Activated naive CD4-positive, alpha-beta T cell treated with anti-CD3 and anti-CD28 coated beads, Interleukin-2, amount 10 ng/mL, durations not matched to agents 7 days and 5 days (primary cell): ENCODE results near the gene NLGN4Y.

Experiments
- CTCF ChIA-PET: fragments of 350-600 bp; sonication (Branson Sonifier 250); formaldehyde crosslinking; loops from one replicate; lab custom pipeline; 2021; ENCODE audit warnings: antibody characterized with exemption; lab: Charles Lee
- DNase-seq: peaks from one replicate; pipeline ENCODE4 v3.0.0-alpha.2; 2020
- H3K27ac Mint-ChIP-seq: one replicate; pipeline ENCODE4 v1.8.0; 2021; ENCODE audit warnings: mild to moderate bottlenecking, moderate library complexity, mixed read lengths
- H3K27me3 Mint-ChIP-seq: one replicate; pipeline ENCODE4 v1.8.0; 2021; ENCODE audit warnings: mild to moderate bottlenecking, mixed read lengths
- H3K36me3 Mint-ChIP-seq: one replicate; pipeline ENCODE4 v1.8.0; 2021; ENCODE audit warnings: mixed read lengths
- H3K4me1 Mint-ChIP-seq: one replicate; pipeline ENCODE4 v1.8.0; 2021; ENCODE audit warnings: mixed read lengths
- H3K4me3 Mint-ChIP-seq: one replicate; pipeline ENCODE4 v1.8.0; 2021; ENCODE audit warnings: mild to moderate bottlenecking, moderate library complexity, mixed read lengths
- H3K9me3 Mint-ChIP-seq: one replicate; pipeline ENCODE4 v1.8.0; 2021; ENCODE audit warnings: mixed read lengths

NLGN4Y gene

GRCh38 chrY:14762903-14763302 lies 238.6 kb downstream of the NLGN4Y start:
- H3K4me1 Mint-ChIP-seq, result no peaks in the 10 kb centered on the region
- no peak for DNase-seq
- no peaks in the 10 kb centered on the region for H3K9me3 Mint-ChIP-seq
- H3K36me3 Mint-ChIP-seq, result no peaks in the 10 kb centered on the region
- H3K4me3 Mint-ChIP-seq, result no peak overlapping the region
- no peak overlapping the region for H3K27ac Mint-ChIP-seq
- H3K27me3 Mint-ChIP-seq, result no peaks in the 10 kb centered on the region
- CTCF ChIA-PET, result no interaction called here

GRCh38 chrY:14763600-14763999 lies 239.3 kb downstream of the NLGN4Y start:
- no peak for DNase-seq
- Mint-ChIP-seq H3K27ac (no peak overlapping the region), H3K4me1 (no peaks in the 10 kb centered on the region), H3K4me3 (no peak overlapping the region), H3K27me3 (no peaks in the 10 kb centered on the region), H3K9me3 (no peaks in the 10 kb centered on the region), H3K36me3 (no peaks in the 10 kb centered on the region)
- CTCF ChIA-PET, result no interaction called here

GRCh38 chrY:14778208-14778607 lies 253.9 kb downstream of the NLGN4Y start:
- H3K36me3 Mint-ChIP-seq, result no peaks in the 10 kb centered on the region
- no peaks in the 10 kb centered on the region for H3K4me1 Mint-ChIP-seq
- DNase-seq, result no peak
- no peak overlapping the region for H3K4me3 Mint-ChIP-seq
- no peak overlapping the region for H3K27ac Mint-ChIP-seq
- no peaks in the 10 kb centered on the region for H3K9me3 Mint-ChIP-seq
- CTCF ChIA-PET, result no interaction called here
- H3K27me3 Mint-ChIP-seq, result no peaks in the 10 kb centered on the region

- CTCF ChIA-PET, result no interaction called here
- H3K4me1 Mint-ChIP-seq, result no peaks in the 10 kb centered on the region
- no peak for DNase-seq
- no peaks in the 10 kb centered on the region for H3K27me3 Mint-ChIP-seq
- no peak overlapping the region for H3K27ac Mint-ChIP-seq
- no peak overlapping the region for H3K4me3 Mint-ChIP-seq
- H3K9me3 Mint-ChIP-seq, result no peaks in the 10 kb centered on the region
- H3K36me3 Mint-ChIP-seq, result no peaks in the 10 kb centered on the region
Measured at GRCh38 chrY:14793104-14793503, 268.8 kb downstream of the NLGN4Y start.

- Mint-ChIP-seq H3K27me3 (no peaks in the 10 kb centered on the region), H3K4me3 (no peak overlapping the region), H3K36me3 (no peaks in the 10 kb centered on the region), H3K27ac (no peak overlapping the region), H3K9me3 (no peaks in the 10 kb centered on the region), H3K4me1 (no peaks in the 10 kb centered on the region)
- CTCF ChIA-PET, result no interaction called here
- no peak for DNase-seq
Measured at GRCh38 chrY:14793674-14794073, 269.3 kb downstream of the NLGN4Y start.

GRCh38 chrY:14798010-14798409 lies 273.7 kb downstream of the NLGN4Y start:
- Mint-ChIP-seq H3K4me1 (no peaks in the 10 kb centered on the region), H3K9me3 (no peaks in the 10 kb centered on the region), H3K36me3 (no peaks in the 10 kb centered on the region), H3K4me3 (no peak overlapping the region), H3K27me3 (no peaks in the 10 kb centered on the region), H3K27ac (no peak overlapping the region)
- DNase-seq, result no peak
- CTCF ChIA-PET, result no interaction called here

- no peak overlapping the region for H3K27ac Mint-ChIP-seq
- H3K36me3 Mint-ChIP-seq, result no peaks in the 10 kb centered on the region
- no peaks in the 10 kb centered on the region for H3K9me3 Mint-ChIP-seq
- no peaks in the 10 kb centered on the region for H3K4me1 Mint-ChIP-seq
- no peaks in the 10 kb centered on the region for H3K27me3 Mint-ChIP-seq
- no peak for DNase-seq
- no peak overlapping the region for H3K4me3 Mint-ChIP-seq
- CTCF ChIA-PET, result no interaction called here
Measured at GRCh38 chrY:14801096-14801495, 276.8 kb downstream of the NLGN4Y start.

- H3K4me1 Mint-ChIP-seq, result no peaks in the 10 kb centered on the region
- no peaks in the 10 kb centered on the region for H3K9me3 Mint-ChIP-seq
- no peak for DNase-seq
- no peaks in the 10 kb centered on the region for H3K36me3 Mint-ChIP-seq
- no peak overlapping the region for H3K4me3 Mint-ChIP-seq
- H3K27ac Mint-ChIP-seq, result no peak overlapping the region
- CTCF ChIA-PET, result no interaction called here
- no peaks in the 10 kb centered on the region for H3K27me3 Mint-ChIP-seq
Measured at GRCh38 chrY:14802125-14802524, 277.8 kb downstream of the NLGN4Y start.

- no peaks in the 10 kb centered on the region for H3K4me1 Mint-ChIP-seq
- CTCF ChIA-PET, result no interaction called here
Measured at GRCh38 chrY:14804041-14804440, 279.7 kb downstream of the NLGN4Y start.

GRCh38 chrY:14818452-14818851 lies 294.1 kb downstream of the NLGN4Y start:
- no peak overlapping the region for H3K4me3 Mint-ChIP-seq
- H3K4me1 Mint-ChIP-seq, result no peaks in the 10 kb centered on the region
- CTCF ChIA-PET, result no interaction called here
- peaks cover 2% of the 10 kb centered on the region for H3K9me3 Mint-ChIP-seq
- DNase-seq, result no peak
- no peak overlapping the region for H3K27ac Mint-ChIP-seq
- H3K27me3 Mint-ChIP-seq, result no peaks in the 10 kb centered on the region
- no peaks in the 10 kb centered on the region for H3K36me3 Mint-ChIP-seq

More at GRCh38 chrY:14804041-14804440, 279.7 kb downstream of the NLGN4Y start:
- Mint-ChIP-seq H3K36me3 (no peaks in the 10 kb centered on the region), H3K9me3 (no peaks in the 10 kb centered on the region), H3K27ac (no peak overlapping the region), H3K27me3 (no peaks in the 10 kb centered on the region), H3K4me3 (no peak overlapping the region)
- DNase-seq, result no peak

GRCh38 chrY:14822201-14822600 lies 297.9 kb downstream of the NLGN4Y start:
- Mint-ChIP-seq H3K9me3 (peaks cover 2% of the 10 kb centered on the region), H3K36me3 (no peaks in the 10 kb centered on the region), H3K4me1 (no peaks in the 10 kb centered on the region), H3K27me3 (no peaks in the 10 kb centered on the region), H3K4me3 (no peak overlapping the region), H3K27ac (no peak overlapping the region)
- no peak for DNase-seq
- CTCF ChIA-PET, result no interaction called here

GRCh38 chrY:14822906-14823305 lies 298.6 kb downstream of the NLGN4Y start:
- CTCF ChIA-PET, result no interaction called here
- Mint-ChIP-seq H3K9me3 (no peaks in the 10 kb centered on the region), H3K27me3 (no peaks in the 10 kb centered on the region), H3K4me1 (no peaks in the 10 kb centered on the region), H3K36me3 (no peaks in the 10 kb centered on the region), H3K27ac (no peak overlapping the region), H3K4me3 (no peak overlapping the region)
- DNase-seq, result no peak

GRCh38 chrY:14824583-14824982 lies 300.3 kb downstream of the NLGN4Y start:
- H3K27ac Mint-ChIP-seq, result no peak overlapping the region
- no peaks in the 10 kb centered on the region for H3K9me3 Mint-ChIP-seq
- DNase-seq, result no peak
- H3K36me3 Mint-ChIP-seq, result no peaks in the 10 kb centered on the region
- CTCF ChIA-PET, result no interaction called here
- H3K27me3 Mint-ChIP-seq, result no peaks in the 10 kb centered on the region
- H3K4me3 Mint-ChIP-seq, result no peak overlapping the region
- no peaks in the 10 kb centered on the region for H3K4me1 Mint-ChIP-seq

- no peak overlapping the region for H3K4me3 Mint-ChIP-seq
- H3K27me3 Mint-ChIP-seq, result no peaks in the 10 kb centered on the region
- no peak for DNase-seq
- H3K4me1 Mint-ChIP-seq, result no peaks in the 10 kb centered on the region
- CTCF ChIA-PET, result no interaction called here
- H3K36me3 Mint-ChIP-seq, result no peaks in the 10 kb centered on the region
- no peak overlapping the region for H3K27ac Mint-ChIP-seq
- H3K9me3 Mint-ChIP-seq, result no peaks in the 10 kb centered on the region
Measured at GRCh38 chrY:14825728-14826127, 301.4 kb downstream of the NLGN4Y start.

- CTCF ChIA-PET, result no interaction called here
- no peak overlapping the region for H3K4me3 Mint-ChIP-seq
- H3K36me3 Mint-ChIP-seq, result no peaks in the 10 kb centered on the region
Measured at GRCh38 chrY:14828531-14828930, 304.2 kb downstream of the NLGN4Y start.

GRCh38 chrY:14829366-14829885 lies 305.1 kb downstream of the NLGN4Y start:
- H3K4me1 Mint-ChIP-seq, result peaks cover 2% of the 10 kb centered on the region
- H3K9me3 Mint-ChIP-seq, result peaks cover 2% of the 10 kb centered on the region
- H3K36me3 Mint-ChIP-seq, result no peaks in the 10 kb centered on the region
- no peak overlapping the region for H3K27ac Mint-ChIP-seq
- H3K27me3 Mint-ChIP-seq, result no peaks in the 10 kb centered on the region
- CTCF ChIA-PET, result no interaction called here
- no peak for DNase-seq
- no peak overlapping the region for H3K4me3 Mint-ChIP-seq

More at GRCh38 chrY:14828531-14828930, 304.2 kb downstream of the NLGN4Y start:
- Mint-ChIP-seq H3K27me3 (no peaks in the 10 kb centered on the region), H3K27ac (no peak overlapping the region), H3K4me1 (no peaks in the 10 kb centered on the region), H3K9me3 (no peaks in the 10 kb centered on the region)
- DNase-seq, result no peak
